K562 (cell line): ENCODE data around the gene APOL3. TPM values are rescaled to one million over a fixed set of nuclear protein-coding genes. Genes with fewer than 3 reads are reported as not detected.

ENCODE experiments used
- ATAC-seq: fragments of 200-7000 bp; cut with Tn5 transposase; 3 replicates; pipeline ENCODE4 v1.9.1; 2020; ENCODE audit warnings: moderate library complexity
- BruUV-seq: library from RNA; stranded (reverse); fragments of 400-500 nt; replicated peaks from 2 replicates; lab custom pipeline; 2021; lab: Mats Ljungman, UMichigan
- CTCF ChIA-PET: fragments of 300-600 bp; formaldehyde crosslinking; extraction: SDS; loops from one replicate; lab custom pipeline; 2021; ENCODE audit warnings: low intra/inter-chr PET ratio; lab: Yijun Ruan, JAX
- POLR2A ChIA-PET: fragments of 300-600, 350-650 bp; sonication (Branson Sonifier 250); formaldehyde crosslinking; extraction: SDS; loops from one replicate; lab custom pipeline; 2021; ENCODE audit warnings: antibody characterized with exemption, inconsistent platforms; lab: Yijun Ruan, JAX
- DNase-seq, 4 experiments: peaks; one replicate each; pipeline versions ENCODE4 v3.0.0 to v3.0.0-alpha.2; 2011 to 2018; ENCODE audit warnings: low spot score in 3 of 4, mixed read lengths in 3 of 4; ENCODE audit errors: extremely low read depth in 1 of 4
- FAIRE-seq: peaks from 2 replicates; lab custom pipeline; 2011; peaks lifted over from hg19 to GRCh38; lab: Jason Lieb, UNC
- H2AFZ ChIP-seq: 2 replicates; pipeline ENCODE4 v1.6.0; 2011; ENCODE audit warnings: low read depth, low read length, control low read depth, inconsistent platforms
- H3K27ac ChIP-seq: fragments of 200-600 bp; 3 replicates; pipeline ENCODE4 v1.8.0; 2011; ENCODE audit warnings: low read depth, mild to moderate bottlenecking, control low read depth, inconsistent platforms, low read length, moderate library complexity, mixed read lengths; ENCODE audit errors: extremely low read depth
- H3K27me3 ChIP-seq, 2 experiments: fragments of 300-600 bp in 1 of 2; 2 replicates in 1 of 2; 3 replicates in 1 of 2; pipeline versions ENCODE4 v1.6.0 to v1.8.0; 2011; ENCODE audit warnings: inconsistent platforms in 2 of 2, low read length in 2 of 2, mild to moderate bottlenecking in 1 of 2, mixed read lengths in 1 of 2, moderate library complexity in 1 of 2; ENCODE audit not compliant: control insufficient read depth in 2 of 2, insufficient read depth in 2 of 2
- H3K36me3 ChIP-seq: fragments of 300-600 bp; 3 replicates; pipeline ENCODE4 v1.8.0; 2011; ENCODE audit warnings: mild to moderate bottlenecking, low read length, inconsistent platforms; ENCODE audit not compliant: control insufficient read depth, insufficient read depth
- H3K4me1 ChIP-seq, 2 experiments: fragments of 200-600 bp in 1 of 2; replicated peaks in 1 of 2; 2 replicates in 1 of 2; 3 replicates in 1 of 2; pipeline versions ENCODE4 v1.5.1 to v1.8.0; 2011; ENCODE audit warnings: inconsistent platforms in 2 of 2, low read length in 2 of 2, mild to moderate bottlenecking in 1 of 2, mixed read lengths in 1 of 2, moderate library complexity in 1 of 2; ENCODE audit not compliant: control insufficient read depth in 2 of 2, insufficient read depth in 2 of 2
- H3K4me2 ChIP-seq: 2 replicates; pipeline ENCODE4 v1.6.1; 2011; ENCODE audit warnings: low read length, control low read depth, inconsistent platforms, mixed read lengths; ENCODE audit not compliant: insufficient read depth
- H3K4me3 ChIP-seq: fragments of 200-600 bp; sonication (generic), shearing (Covaris generic); 2 replicates; pipeline ENCODE4 v1.5.1; 2016; ENCODE audit warnings: control low read depth, inconsistent platforms
- H3K79me2 ChIP-seq: fragments of 200-600 bp; 3 replicates; pipeline ENCODE4 v1.8.0; 2011; ENCODE audit warnings: low read length, inconsistent platforms; ENCODE audit not compliant: control insufficient read depth, insufficient read depth
- H3K9ac ChIP-seq, 2 experiments: 2 replicates each; pipeline versions ENCODE4 v1.6.0 to v1.6.1; 2011; ENCODE audit warnings: low read depth in 2 of 2, low read length in 2 of 2, control low read depth in 1 of 2, inconsistent platforms in 1 of 2, mild to moderate bottlenecking in 1 of 2, mixed read lengths in 1 of 2; ENCODE audit not compliant: insufficient read depth in 1 of 2
- H3K9me1 ChIP-seq: one replicate; pipeline ENCODE4 v1.6.0; 2011; ENCODE audit warnings: inconsistent platforms, mild to moderate bottlenecking, low read length, moderate library complexity; ENCODE audit not compliant: control insufficient read depth, insufficient read depth
- H3K9me3 ChIP-seq: replicated peaks from 2 replicates; pipeline ENCODE4 v1.5.1; 2011; ENCODE audit warnings: low read depth, low read length, inconsistent platforms; ENCODE audit not compliant: control insufficient read depth, insufficient read depth
- H4K20me1 ChIP-seq: replicated peaks from 2 replicates; pipeline ENCODE4 v1.6.1; 2011; ENCODE audit warnings: low read length, inconsistent platforms, mixed read lengths; ENCODE audit not compliant: control insufficient read depth, insufficient read depth
- BRD4 ChIP-seq: fragments of 200-600 bp; sonication (generic); IDR thresholded peaks from 2 replicates; pipeline ENCODE4 v1.6.1; 2017; ENCODE audit warnings: inconsistent platforms
- CBX5 ChIP-seq: IDR thresholded peaks from 2 replicates; pipeline ENCODE4 v1.6.1; 2014; ENCODE audit warnings: low read depth, borderline replicate concordance
- CCNT2 ChIP-seq: IDR thresholded peaks from 2 replicates; pipeline ENCODE4 v1.6.1; 2011; ENCODE audit warnings: borderline replicate concordance, low read depth, mild to moderate bottlenecking, moderate library complexity, mixed read lengths, low read length; ENCODE audit not compliant: insufficient read length; ENCODE audit errors: extremely low read depth
- RAD21 ChIP-seq, 2 experiments: fragments of 250-450 bp in 1 of 2; fragments of 450-650 bp in 1 of 2; sonication (Bioruptor Pico) in 1 of 2; formaldehyde crosslinking in 1 of 2; IDR thresholded peaks in 1 of 2; conservative IDR thresholded peaks in 1 of 2; 2 replicates each; pipeline versions ENCODE4 v1.4.0 to v1.8.0; 2020 to 2022; ENCODE audit warnings: mild to moderate bottlenecking in 2 of 2, moderate library complexity in 1 of 2
- RAD51 ChIP-seq: fragments of 450-650 bp; IDR thresholded peaks from 2 replicates; pipeline ENCODE4 v1.7.1; 2016; ENCODE audit warnings: low read depth, mild to moderate bottlenecking, borderline replicate concordance
- THRAP3 ChIP-seq: fragments of 450-650 bp; IDR thresholded peaks from 2 replicates; pipeline ENCODE4 v1.6.1; 2016; ENCODE audit warnings: mild to moderate bottlenecking, inconsistent platforms, borderline replicate concordance
- WGBS: fragments of 100-300 bp; shearing (Covaris generic); methylation state at CpG from one replicate; pipeline ENCODE4 v1.1.6; 2016; ENCODE audit warnings: low coverage, mixed read lengths; ENCODE audit not compliant: insufficient coverage; ENCODE audit errors: missing lambda C conversion rate; 5-methylcytosine and 5-hydroxymethylcytosine counted together
- in situ Hi-C: fragments of 300-500 bp; cut with MboI; formaldehyde crosslinking; loops from 4 replicates; pipeline ENCODE4 v1.15.0; 2018; ENCODE audit warnings: inconsistent platforms, mixed read lengths
- intact Hi-C: fragments of 100-400 bp; cut with micrococcal nuclease; formaldehyde crosslinking; loops from 2 replicates; pipeline ENCODE4 v1.14.2; 2022
- polyA plus RNA-seq, 8 experiments: library from polyadenylated mRNA; depleted of rRNA in 4 of 8; stranded (reverse) in 5 of 8; unstranded in 3 of 8; fragments of >200 nt; fragmentation: Nextera tagmentation in 2 of 8; fragmentation: Illumina TruSeq in 1 of 8; extraction: Ambion mirVana in 2 of 8; extraction: Trizol in 1 of 8; gene quantifications; 2 replicates each; pipeline versions ENCODE4 v1.2.1 to v1.2.3, GENCODE V29; 2011 to 2014; ENCODE audit warnings: inconsistent platforms in 1 of 8, missing spikeins in 1 of 8
- total RNA-seq, 7 experiments: library from RNA; depleted of rRNA in 6 of 7; stranded (reverse); fragments of >200 nt in 6 of 7; fragmentation: Illumina TruSeq in 2 of 7; extraction: Trizol in 2 of 7; gene quantifications; 2 replicates each; pipeline versions ENCODE4 v1.2.1 to v1.2.3, GENCODE V29; 2011 to 2021; ENCODE audit warnings: low replicate concordance in 1 of 7
- TF ChIP-seq, protein P1 (sequence below): IDR thresholded peaks from 2 replicates; pipeline ENCODE4 v1.6.1; 2011; ENCODE audit not compliant: insufficient read length; ENCODE audit errors: extremely low read depth

Gene APOL3
- total and polyA plus RNA-seq, 9 of the 15 experiments (the other 6 are each of a cell fraction or from before 2014, with no cell fraction given): 0.25 to 1.1 (median 0.56) TPM; not detected in 1

DNA sequence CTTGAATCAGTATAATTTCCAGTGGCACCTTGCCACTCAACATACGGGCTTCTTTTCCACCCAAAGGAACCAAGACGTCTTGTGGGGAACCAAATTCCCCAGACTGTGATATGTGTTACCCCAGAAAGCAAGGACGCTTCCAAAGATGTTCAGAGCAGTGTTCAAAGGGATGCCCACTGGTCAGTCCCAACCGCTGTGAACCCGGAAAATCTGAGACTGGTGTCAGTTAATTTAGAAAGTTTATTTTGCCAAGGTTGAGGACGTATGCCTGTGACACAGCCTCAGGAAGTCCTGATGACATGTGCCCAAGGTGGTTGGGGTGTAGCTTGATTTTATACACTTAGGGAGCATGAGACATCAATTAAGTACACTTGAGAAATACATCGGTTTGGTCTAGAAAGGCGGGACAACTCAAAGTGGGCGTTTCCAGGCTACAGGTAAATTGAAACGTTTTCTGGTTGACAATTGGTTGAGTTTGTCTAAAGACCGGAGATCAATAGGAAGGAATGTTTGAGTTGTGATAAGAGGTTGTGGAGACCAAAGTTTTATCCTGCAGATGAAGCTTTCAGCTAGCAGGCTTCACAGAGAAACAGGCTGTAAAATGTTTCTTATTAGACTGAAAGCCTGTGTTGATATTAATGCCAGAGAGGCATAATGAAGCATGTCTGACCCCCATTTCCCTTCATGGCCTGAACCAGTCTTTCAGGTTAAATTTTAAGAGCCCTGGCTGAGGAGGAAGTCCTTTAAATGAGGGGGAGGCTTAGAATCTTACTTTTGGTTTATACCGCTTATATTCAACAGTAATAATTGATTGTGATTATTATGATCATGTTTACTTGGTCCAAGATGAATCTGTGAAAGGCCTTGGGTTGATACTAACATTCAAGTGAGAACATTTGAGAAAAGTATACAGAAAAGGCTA, 6.8 kb downstream of the APOL3 start:
- POLR2A ChIA-PET: no interaction called here
- in situ Hi-C loops: no loop called here
- Histone ChIP-seq H4K20me1 (no peaks in the 10 kb centered on the region), H3K4me2 (no peak overlapping the region), H3K79me2 (no peaks in the 10 kb centered on the region), H3K27ac (no peak overlapping the region), H3K4me3 (no peak overlapping the region), H3K27me3 (no peaks in the 10 kb centered on the region), H3K4me1 (peaks cover 13 to 16% of the 10 kb centered on the region in 2 experiments), H3K36me3 (no peaks in the 10 kb centered on the region), H2AFZ (no peak overlapping the region), H3K9me3 (no peaks in the 10 kb centered on the region), H3K9me1 (no peaks in the 10 kb centered on the region), H3K9ac (no peak overlapping the region)
- BruUV-seq: no TSS peak
- no peak for FAIRE-seq
- 51% methylated on average over 10 of the region's 12 CpGs for WGBS
- CTCF ChIA-PET: no interaction called here
- intact Hi-C loops: no loop called here
- ATAC-seq: no peak
- DNase-seq: no peak
- TF ChIP-seq CCNT2 (no peak), BRD4 (no peak), CBX5 (no peak), THRAP3 (no peak), RAD21 (CRISPR knock-in tag; conservative IDR thresholded peaks at IDR 0.05 in 1 of 2, IDR thresholded peaks at IDR 0.05 in 1 of 2) (no peak), RAD51 (no peak)
- TF ChIP-seq, protein P1, sequence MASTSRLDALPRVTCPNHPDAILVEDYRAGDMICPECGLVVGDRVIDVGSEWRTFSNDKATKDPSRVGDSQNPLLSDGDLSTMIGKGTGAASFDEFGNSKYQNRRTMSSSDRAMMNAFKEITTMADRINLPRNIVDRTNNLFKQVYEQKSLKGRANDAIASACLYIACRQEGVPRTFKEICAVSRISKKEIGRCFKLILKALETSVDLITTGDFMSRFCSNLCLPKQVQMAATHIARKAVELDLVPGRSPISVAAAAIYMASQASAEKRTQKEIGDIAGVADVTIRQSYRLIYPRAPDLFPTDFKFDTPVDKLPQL: no peak
